HG02973 (cell line): ENCODE data around the gene ARF4.
A peak's percentile ranks its signal among the peaks of the same experiment; 100 is the strongest.

Experiments used
- ATAC-seq: cut with Tn5 transposase; IDR thresholded peaks from one replicate; pipeline ENCODE4 v1.9.1; 2021; ENCODE audit warnings: moderate library complexity; ENCODE audit not compliant: unreplicated experiment

ARF4 gene

GRCh38 chr3:57582474-57583168 is 14.5 kb downstream of the ARF4 start:
- ATAC-seq, result no peak

GRCh38 chr3:57577801-57578200 is 19.3 kb downstream of the ARF4 start:
- ATAC-seq, result no peak

DNA sequence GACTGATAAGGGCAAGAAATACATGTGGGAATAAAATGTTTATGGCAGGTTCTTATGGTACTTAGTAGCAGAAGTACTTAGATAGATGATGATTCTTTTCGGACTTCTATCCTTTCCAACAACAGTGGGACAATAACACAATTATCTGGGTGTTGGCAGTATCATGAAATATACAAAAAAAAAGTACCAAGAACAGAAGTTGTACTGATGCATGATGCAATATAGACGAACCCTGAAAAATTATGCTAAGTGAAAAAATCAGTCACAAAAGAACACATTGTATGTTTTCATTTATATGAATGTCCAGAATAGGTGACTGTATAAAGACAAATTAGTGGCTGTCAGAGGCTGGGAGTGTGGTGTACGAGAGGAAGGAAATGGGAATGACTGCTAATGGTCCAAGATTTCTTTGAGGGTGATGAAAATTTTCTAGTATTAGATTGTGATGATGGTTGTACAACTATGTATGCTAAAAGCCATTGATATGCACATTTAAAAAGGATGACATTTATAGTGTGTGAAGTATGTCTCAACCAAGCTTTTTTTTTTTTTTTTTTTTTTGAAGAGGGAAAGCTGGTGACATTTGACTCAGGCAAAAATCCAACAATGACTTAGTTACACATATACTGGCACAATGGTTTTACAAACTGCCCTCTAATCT is 21.0 kb downstream of the ARF4 start:
- ATAC-seq, result no peak

- no peak for ATAC-seq
Observed at GRCh38 chr3:57572096-57572495, 25.0 kb downstream of the ARF4 start.

DNA sequence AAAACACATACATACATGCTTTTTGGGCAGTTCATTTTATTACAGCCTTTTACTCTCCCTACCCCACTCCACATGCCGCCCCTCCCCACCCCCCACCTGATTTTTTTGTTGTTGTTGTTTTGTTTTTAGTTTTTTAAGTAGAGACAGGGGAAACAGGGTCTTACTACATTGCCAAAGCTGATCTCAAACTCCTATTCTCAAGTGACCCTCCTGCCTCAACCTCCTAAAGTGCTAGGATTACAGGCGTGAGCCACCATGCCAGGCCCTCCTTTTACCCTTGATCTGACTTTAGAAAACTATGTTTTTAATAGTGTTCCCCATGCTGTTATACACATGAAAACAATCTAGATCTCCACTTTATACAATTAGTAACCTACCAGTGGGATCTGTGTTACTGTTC is 26.3 kb downstream of the ARF4 start:
- ATAC-seq, result no peak

DNA sequence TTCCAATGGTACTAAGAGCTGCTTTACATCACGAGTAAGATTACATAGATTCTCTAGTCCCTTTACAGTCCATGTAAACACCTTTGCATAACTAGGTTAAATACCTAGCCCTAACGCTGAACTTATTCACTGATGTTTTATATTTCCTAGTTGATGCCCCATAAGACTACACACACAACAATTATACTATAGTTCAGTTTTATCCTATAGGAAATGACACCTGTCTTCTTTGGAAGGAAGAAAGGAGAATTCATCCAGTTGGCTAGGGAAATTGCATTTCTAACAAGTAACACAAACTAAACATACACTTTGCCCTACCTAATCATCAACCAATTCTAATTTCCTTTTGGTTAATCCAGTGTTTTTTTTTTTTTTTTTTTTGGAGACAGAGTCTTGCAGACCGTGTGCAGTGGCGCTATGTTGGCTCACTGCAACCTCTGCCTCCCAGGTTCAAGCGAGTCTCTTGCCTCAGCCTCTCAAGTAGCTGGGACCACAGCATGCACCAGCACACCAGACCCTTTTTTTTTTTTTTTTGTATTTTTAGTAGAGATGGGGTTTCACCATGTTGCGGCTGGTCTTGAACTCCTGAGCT is 27.2 kb downstream of the ARF4 start:
- no peak for ATAC-seq

DNA sequence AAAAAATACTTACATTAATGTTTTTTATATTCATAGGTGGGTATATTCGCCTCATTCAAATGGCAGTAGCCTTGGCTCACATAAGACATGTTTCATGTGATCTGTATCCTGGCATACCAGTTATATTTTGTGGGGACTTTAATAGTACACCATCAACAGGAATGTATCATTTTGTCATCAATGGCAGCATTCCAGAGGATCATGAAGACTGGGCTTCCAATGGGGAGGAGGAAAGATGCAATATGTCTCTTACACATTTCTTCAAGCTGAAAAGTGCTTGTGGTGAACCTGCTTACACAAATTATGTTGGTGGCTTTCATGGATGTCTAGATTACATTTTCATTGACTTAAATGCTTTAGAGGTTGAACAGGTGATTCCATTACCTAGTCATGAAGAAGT is 37.6 kb downstream of the ARF4 start:
- no peak for ATAC-seq

DNA sequence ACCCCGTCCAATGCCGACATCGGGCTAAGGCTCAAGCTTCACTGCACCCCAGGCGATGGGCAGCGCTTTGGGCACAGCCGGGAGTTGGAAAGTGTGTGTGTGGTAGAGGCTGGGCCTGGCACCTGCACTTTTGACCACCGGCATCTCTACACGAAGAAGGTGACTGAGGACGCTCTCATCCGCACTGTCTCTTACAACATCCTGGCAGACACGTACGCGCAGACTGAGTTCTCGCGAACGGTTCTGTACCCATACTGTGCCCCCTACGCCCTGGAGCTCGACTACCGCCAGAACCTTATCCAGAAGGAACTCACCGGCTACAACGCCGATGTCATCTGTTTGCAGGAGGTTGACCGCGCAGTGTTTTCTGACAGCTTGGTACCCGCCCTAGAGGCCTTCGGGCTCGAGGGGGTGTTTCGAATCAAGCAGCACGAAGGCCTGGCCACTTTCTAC is 40.0 kb downstream of the ARF4 start:
- ATAC-seq, result no peak

DNA sequence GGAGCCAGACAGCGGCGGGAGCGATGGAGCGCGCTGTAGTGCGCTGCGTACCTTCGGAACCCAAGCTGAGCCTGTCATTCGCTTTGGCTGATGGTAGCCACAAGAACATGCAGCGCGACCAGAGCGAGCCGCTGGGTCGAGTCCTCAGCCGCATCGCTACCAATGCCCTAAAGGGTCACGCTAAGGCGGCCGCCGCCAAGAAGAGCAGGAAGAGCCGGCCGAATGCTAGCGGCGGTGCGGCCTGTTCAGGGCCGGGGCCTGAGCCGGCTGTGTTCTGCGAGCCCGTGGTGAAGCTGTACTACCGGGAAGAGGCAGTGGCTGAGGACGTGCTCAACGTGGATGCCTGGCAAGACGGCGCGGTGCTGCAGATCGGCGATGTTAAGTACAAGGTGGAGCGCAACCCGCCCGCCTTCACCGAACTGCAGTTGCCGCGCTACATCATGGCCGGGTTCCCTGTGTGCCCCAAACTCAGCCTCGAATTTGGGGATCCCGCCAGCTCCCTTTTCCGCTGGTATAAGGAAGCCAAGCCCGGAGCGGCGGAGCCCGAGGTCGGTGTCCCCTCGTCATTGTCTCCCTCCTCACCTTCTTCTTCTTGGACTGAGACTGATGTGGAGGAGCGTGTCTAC is 40.6 kb downstream of the ARF4 start:
- peak; percentile 38 for ATAC-seq

DNA sequence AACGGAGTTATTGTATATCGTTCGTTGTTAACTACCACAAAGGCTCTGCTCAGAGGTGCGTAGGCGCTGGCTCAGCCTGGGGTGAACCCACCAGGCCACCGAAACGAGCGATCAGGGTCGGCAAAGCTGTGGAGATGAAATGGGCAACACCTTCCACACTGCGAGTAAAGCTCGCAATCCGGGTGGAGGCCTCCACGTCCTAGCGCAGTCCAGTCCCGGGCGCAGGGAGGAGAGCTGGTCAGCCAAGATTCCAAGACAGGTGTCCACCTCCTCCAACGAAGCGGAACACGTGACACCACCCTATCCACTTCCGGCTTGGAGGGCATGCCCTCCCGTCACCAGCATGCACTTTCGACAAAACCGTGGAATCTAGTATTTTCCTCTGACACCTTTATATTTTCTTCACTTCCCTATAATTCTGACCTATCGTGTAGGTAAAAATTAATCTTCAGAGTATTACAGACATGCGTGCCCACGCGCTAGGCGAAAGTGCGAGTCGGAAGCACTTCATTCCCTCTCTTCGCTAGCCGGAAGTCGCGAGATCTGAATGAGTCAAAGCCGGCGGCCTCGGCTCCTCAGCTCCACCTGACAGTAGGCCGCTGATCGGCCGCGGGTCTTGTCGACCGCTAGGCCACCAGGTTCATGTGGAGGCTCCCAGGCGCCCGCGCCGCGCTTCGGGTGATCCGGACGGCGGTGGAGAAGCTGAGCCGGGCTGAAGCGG is 41.2 kb downstream of the ARF4 start, which contains the start of gene PDE12:
TSS of gene PDE12 (plus strand) at position 537 of the 721 bp plus-strand sequence. CDS start at position 643, 106 bp downstream.
- peak; percentile 80 for ATAC-seq

DNA sequence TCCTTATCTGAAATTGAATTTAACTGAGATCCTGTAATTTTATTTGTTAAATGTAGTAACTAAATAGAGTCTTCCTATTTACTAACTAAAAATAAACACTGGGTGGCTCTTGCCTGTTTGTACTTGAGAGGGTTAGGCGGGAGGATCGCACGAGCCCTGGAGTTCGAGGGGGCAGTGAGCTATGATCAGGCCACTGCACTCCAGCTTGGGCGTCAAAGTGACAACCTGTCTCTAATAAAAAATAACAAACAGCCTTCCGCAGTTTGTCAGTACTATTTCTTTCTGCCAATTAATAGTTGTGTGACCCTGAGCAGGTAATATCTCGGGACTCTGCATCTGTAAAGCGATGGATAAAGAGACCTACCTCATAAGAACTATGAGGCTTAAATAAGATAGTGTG is 41.8 kb downstream of the ARF4 start:
- no peak for ATAC-seq

GRCh38 chr3:57546616-57547015 is 50.5 kb downstream of the ARF4 start:
- no peak for ATAC-seq

- no peak for ATAC-seq
Observed at GRCh38 chr3:57545636-57546268, 51.4 kb downstream of the ARF4 start.

DNA sequence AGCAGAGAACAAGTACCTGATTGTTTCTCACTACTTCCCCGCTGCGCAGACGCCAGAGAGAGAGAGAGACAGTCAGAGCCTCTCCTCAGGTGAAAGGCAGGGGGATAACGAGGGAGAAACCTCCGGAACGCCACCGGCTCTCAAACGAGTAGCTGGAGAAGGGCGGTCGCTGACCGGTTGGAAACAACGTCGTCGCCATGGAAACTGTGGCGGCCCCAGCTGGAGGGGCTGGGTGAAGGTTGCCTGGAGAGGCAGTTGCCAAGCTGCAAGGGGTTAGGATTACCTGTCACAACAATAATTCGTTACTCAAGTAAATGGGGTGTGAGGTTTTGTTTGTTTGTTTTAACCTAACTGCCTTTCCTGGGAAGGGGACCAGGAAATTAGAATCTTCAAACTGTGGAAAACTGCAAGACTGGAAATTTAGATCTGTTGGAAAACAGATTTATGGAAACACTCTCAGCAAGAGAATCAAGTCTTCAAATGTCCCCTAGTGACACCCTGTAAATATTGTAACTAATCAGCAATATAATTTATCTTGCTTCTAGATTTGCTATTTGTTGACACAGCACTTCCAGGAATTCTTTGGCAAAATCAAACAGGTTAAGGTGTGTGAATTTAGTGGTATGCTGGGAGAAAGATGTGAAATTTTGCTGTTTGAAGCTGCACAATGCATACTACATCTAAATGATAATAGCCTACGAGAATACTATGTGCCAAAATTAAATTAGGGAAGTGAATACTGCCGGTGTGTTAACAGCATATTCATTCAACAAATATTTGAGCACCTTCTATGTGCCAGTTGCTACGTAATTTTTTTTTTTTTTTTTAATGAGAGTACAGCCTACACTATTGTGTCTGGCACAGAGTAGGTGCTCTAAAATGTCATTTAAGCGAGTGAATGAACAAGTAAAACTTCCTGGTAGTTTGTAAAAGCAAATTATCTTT is 52.7 kb downstream of the ARF4 start, which contains the start of gene DNAH12:
TSS of gene DNAH12 (minus strand) at position 164 of the 945 bp plus-strand sequence. CDS start 1,474 bp downstream, outside the sequence.
- no peak for ATAC-seq

GRCh38 chr3:57538465-57538864 is 58.7 kb downstream of the ARF4 start:
- no peak for ATAC-seq

- ATAC-seq, result no peak
Observed at GRCh38 chr3:57530071-57530608, 67.0 kb downstream of the ARF4 start.
